Central memory CD4-positive, alpha-beta T cell (primary cell): ENCODE data around the gene SMIM10L2A.
"Not testable (repeated sequence)": the region's sequence is repeated elsewhere in the genome, so short reads cannot be mapped to it uniquely, and the experiment has no call there.

Source experiments
- DNase-seq: peaks from one replicate; pipeline ENCODE4 v3.0.0; 2022

Gene SMIM10L2A

GRCh38 chrX:135423173-135423864 is 1.6 kb downstream of the SMIM10L2A start:
- DNase-seq, result not testable (repeated sequence)

DNA sequence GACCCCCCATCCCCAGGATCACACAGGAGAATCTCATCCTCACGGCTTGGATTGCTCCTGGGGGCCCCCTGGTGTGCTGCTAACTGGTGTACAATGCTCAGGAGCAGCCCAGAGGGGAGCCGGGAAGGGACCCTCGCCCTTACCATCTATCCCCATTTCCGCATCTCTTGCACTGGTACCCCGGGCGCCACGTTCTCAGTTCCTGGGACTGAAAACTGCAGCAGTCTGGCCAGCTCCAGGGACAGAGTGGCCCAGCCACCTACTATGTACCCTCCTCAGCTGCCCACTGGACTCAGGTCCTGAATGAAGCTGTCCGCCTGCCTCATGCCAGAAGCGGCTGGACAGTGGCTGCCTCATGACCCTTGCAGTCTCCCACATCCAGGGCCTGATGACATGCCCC is 2.7 kb downstream of the SMIM10L2A start:
- no peak for DNase-seq

DNA sequence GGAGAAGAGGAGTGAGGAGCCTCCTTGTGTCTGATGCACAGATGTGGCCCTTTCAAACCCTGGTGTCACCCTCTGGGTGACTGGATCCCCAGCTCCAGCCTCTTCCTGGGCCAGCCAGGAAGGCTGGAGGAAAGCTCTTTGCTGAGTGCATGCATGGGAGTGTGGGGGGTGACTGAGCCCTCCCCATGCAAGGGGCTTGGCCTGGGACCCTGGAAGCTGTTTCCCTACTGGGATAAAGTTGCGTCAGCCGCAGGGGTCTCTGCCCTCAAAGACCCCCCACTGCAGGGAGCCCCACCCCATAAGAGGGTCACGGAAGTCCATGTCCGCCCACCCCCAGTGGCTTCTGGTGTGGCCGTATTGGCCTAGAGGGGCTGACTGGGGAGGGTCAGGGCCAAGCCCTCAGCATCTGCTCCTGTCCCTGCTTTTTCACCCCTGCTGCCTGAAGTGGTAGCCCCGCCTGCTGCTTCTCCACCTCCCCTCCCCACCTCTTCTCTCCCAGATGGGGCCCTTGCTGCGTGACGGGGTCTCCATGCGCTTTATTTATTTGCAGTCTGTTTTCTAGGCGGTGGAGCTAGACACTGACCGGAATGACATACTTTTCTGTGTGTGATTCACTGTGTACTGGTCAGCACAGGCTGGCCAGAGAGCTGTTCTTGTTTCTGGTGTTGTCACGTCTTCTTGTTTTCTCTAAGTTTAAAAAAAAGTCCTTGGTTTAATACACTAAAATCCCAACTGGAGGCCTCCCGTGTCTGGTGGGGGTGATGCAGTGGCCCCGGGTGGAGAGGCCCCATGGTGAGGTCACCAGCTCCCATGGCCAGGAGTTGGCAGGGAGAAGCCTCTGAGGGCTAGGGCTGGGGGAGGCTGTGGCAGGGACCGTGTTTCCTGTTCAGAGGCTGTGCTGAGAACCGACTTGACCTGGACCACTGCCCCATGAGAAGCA is 3.6 kb downstream of the SMIM10L2A start:
- no peak for DNase-seq

GRCh38 chrX:135429429-135429828 is 7.7 kb downstream of the SMIM10L2A start:
- DNase-seq, result no peak

DNA sequence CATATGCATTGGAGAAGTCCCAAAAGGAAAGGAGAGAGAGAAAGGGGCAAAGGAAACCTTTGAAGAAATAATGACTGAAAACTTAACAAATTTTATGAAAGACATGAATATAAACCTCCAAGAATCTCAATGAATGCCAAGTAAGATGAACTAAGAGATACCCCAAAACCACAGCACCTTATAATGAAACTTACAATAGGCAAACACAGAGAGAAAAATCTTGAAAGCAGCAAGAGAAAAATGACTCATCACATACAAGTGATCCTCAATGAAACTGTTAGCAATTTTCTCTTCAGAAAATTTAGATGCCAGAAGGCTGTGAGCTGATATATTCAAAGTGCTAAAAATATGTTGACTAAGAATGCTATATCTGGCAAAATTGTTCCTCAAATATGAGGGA is 10.1 kb downstream of the SMIM10L2A start:
- no peak for DNase-seq

DNA sequence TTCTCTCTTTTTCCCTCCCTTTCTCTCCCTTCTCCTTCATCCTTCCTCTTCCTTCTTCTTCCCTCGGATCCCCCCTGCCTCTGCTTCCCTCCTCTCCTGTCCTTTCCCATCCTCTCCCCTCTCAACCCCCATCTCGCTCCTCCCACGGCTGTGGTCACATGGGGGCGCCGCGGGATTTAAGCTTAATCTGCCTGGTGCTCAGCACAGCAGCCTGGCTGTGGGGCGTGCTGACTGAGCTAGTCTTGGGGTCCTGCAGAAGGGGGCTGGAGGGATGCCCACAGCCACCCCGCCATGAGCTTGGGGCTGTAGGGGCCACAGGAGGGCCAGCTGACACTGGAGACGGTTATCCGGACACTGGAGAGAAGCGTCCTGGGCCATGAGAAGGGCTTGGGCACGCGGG is 10.7 kb downstream of the SMIM10L2A start:
- DNase-seq, result no peak

DNA sequence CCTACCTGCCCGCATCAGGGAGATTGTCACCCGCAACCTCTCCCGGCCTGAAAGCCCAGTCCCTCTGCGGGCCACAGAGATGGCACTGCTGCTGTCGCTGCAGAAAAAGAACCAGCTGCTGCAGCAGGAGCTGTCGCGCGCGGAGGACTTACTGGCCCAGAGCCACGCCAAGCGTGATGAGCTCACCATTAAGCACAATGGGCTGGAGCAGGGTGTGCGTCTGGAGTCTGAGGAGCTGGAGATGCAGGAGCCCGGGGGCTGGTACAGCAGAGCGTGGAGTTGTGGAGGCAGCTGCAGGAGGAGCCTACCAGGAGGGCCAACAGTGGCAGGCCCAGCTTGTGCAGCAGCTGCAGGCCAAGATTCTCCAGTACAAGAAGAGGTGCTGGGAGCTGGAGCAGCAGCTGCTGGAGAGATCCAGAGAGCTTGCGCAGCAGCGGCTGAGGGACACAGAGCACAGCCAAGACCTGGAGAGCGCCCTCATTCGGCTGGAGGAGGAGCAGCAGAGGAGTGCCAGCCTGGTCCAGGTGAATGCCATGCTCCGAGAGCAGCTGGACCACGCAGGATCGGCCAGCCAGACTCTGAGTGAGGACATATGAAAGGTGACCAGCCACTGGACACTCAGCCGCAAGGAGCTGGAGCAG is 11.3 kb downstream of the SMIM10L2A start:
- DNase-seq, result no peak

DNA sequence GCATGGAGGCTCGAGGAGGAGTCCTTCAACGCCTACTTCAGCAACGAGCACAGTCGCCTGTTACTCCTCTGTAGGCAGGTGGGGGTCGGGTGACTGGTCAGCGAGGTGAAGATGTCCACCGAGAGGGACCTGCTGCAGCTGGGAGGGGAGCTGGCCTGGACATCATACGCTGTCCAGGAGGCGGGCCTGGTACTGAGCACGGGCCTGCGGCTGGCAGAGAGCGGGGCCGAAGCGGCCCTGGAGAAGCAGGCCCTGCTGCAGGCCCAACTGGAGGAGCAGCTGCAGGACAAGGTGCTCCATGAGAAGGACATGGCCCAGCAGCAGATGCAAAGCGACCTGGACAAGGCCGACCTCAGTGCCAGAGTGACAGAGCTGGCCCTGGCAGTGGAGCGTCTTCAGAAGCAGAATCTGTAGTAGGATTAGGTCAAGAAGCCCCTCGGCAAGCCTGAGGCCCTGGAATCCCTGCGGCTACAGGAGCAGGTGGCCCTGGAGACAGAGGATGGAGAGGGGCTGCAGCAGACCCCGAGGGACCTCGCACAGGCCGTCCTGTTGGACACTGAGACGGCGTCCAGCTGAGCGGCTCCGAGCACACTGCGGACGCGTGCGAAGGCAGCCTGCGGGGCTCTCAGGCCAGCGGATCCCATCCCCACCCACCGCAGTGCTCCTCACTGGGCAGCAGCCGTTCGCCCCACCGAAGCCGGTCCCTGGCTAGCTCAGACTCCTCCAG is 11.9 kb downstream of the SMIM10L2A start:
- DNase-seq, result no peak

DNA sequence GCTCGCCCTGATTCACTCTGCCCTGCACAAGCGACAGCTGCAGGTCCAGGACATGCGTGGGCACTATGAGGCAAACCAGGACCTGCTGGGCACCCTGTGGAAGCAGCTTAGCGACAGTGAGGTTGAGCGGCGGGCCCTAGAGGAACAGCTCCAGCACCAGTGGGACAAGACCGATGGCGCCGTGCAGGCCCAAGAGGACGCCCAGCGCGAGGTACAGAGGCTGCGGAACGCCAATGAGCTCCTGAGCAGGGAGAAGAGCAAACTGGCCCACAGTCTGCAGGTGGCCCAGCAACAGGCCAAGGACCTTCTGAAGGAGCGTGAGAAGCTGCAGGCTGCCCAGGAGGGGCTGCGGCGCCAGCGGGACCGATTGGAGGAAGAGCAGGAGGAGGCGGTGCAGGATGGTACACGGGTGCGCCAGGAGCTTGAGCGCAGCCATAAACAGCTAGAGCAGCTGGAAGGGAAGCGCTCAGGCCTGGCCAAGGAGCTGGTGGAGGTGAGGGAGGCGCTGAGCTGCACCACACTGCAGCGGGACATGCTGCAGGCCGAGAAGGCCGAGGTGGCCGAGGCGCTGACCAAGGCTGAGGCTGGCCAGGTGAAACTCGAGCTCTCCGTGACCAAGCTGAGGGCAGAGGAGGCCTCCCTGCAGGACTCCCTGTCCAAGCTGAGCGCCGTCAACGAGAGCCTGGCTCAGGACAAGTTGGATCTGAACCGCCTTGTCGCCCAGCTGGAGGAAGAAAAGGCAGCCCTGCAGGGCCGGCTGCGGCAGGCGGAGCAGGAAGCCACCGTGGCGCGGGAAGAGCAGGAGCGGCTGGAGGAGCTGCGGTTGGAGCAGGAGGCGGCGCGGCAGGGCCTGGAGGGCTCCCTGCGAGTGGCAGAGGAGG is 12.8 kb downstream of the SMIM10L2A start:
- no peak for DNase-seq

DNA sequence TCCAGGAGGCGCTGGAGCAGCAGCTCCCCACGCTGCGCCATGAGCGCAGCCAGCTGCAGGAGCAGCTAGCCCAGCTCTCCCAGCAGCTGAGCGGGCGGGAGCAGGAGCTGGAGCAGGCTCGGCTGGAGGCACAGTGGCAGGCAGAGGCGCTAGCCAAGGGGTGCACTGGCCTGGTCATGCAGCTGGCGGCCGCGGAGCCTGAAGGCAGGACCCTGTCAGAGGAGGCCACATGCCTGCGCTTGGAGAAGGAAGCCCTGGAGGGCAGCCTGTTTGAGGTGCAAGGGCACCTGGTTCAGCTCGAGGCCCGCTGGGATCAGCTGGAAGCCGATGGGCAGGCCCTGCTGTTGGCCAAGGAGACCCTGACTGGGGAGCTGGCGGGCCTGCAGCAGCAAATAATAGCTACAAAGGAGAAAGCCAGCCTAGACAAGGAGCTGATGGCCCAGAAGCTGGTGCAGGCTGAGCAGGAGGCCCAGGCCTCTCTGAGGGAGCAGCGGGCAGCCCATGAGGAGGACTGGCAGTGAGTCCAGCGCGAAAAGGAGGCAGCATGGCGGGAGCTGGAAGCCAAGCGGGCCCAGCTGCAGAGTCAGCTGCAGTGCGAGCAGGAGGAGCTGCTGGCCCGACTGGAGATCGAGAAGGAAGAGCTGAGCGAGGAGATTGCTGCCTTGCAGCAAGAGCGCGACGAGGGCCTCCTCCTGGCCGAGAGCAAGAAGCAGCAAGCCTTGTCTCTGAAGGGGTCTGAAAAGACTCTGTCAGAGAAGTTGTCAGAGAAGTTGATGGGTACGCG is 13.6 kb downstream of the SMIM10L2A start:
- no peak for DNase-seq

DNA sequence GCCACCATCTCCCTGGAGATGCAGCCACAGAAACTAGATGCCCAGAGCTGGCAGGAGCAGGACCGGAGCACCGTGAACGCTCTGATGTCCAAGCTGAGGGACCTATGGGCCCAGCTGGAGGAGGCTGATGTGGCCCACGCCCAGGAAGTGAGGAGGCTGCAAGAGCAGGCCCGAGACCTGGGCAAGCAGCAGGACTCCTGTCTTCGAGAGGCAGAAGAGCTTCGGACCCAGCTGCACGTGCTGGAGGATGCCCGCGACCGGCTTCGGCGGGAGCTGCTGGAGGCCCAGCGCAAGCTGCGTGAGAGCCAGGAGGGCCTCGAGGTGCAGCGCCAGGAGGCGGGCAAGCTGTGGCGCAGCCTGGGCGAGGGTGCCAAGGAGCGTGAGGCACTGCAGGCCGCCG is 14.2 kb downstream of the SMIM10L2A start:
- no peak for DNase-seq

- DNase-seq, result no peak
These were observed 14.7 kb downstream of the SMIM10L2A start for GRCh38 chrX:135436456-135436855.

DNA sequence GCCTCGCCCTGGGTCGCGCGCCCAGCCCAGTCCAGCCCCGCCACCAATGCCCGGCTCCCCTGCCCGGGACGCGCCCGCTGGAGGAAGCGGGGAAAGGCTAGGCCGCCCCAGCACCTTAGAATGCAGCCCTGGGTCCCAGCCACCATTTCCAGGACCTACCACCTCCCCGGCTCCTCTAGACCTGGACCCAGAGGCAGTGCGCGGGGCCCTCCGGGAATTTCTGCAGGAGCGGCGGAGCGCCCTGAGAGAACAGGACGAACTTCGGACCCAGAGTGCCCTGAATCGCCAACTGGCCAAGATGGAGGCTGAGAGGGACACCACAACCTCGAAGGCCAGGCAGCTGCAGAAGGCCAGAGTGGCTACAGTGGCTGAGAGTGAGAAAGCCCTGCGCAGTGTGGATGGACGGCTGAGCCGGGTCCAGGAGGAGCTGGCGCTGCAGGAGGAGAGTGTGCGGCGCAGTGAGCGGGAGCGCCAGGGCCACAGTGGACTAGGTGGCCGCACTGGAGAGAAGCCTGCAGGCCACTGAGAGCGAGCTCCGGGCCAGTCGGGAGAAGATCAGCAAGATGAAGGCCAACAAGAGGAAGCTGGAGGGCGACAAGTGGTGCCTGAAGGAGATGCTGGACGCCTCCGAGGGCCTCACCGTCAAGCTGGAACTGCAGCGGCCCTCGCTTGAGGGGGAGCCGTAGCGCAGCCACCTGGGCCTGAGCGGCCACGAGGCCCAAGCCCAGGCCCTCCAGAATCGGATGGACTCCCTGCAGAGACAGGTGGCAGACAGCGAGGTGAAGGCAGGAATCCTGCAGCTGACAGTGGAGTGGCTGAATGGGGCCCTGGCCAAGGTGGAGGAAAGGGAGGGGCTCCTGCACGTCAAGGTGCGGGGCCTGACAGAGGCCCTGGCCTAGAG is 15.5 kb downstream of the SMIM10L2A start:
- no peak for DNase-seq

GRCh38 chrX:135437867-135438733 is 16.4 kb downstream of the SMIM10L2A start:
- DNase-seq, result no peak

- no peak for DNase-seq
These were observed 16.9 kb downstream of the SMIM10L2A start for GRCh38 chrX:135438734-135439043.

DNA sequence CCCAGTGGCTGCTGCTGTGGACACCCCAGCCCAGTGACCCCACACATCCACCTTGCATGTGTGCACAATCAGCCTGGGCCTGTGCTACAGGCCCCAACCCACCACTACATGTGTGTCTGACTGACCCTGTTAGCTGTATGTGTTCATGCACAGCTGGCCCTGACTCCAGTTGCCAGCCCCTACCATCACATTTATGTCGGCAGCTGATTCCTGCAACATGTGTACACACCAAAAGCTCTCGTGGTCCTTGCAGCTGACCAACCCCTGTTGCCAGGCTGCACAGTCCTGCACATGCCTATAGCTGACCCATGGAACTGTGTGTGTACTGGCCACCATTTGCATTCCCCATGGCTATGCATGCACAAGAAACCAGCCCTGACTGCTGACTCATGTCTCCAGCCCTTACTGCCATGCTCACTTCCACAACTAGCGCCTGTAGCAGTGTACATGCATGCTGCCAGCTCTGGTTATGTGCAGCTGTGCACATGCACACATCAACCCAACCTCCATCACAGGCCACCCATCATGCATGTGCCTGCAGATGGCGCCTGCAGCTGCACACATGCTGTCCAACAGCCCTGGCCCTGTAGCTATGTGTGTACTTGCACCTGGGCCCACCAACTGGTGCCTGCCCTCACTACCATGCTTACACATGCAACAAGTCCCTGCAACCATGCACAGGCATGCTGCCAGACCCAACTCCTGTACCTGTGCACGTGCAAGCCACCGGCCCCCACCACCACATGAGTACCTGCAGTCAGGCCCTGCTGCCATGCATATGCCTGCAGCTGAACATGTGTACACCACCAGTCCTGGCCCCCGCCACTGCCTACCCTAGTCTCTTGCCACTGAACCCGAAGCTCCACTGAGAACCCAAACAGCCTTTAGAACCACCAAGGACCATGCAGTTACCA is 28.1 kb downstream of the SMIM10L2A start:
- no peak for DNase-seq

DNA sequence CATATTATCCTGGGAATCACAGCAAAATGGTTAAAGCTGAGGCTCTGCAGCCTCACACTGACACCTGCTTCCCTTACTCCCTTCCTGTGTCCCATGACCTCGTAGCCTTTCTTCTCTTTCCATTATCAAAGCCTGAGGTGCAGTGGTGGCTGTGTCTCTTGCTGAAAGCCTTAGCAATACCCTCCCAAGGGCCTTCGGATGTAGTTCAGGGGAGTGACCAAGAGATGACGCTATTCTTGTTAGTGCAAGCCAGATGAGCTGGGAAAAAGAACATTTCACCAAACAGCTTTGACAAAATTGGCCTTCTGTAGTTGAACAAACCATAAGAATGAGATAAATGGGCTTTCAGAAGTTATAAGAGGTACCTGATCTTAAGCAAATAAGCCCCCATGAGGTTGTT is 31.6 kb downstream of the SMIM10L2A start:
- DNase-seq, result no peak

DNA sequence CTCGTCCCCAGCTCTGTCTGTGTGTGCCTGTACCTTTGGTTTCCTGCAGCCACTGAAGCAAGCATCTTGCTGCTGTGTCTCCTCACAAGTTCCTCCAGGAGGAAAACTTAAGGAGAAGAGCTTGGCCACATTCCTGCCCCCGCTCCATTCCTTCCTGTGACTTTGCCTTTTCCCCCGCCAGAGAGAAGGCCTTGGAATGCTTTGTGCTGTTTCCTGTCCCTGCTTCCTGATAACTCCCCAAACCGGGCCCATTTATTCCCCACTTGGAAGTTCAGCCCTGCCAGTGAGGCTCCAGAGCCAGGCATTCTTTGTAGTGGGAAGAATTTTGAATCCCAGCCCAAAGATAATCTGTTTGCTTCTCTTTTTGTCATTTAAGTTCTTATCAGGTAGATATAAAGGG is 33.1 kb downstream of the SMIM10L2A start:
- no peak for DNase-seq
